ENCODE measurements around the gene CCSER1.

CCSER1 gene

DNA sequence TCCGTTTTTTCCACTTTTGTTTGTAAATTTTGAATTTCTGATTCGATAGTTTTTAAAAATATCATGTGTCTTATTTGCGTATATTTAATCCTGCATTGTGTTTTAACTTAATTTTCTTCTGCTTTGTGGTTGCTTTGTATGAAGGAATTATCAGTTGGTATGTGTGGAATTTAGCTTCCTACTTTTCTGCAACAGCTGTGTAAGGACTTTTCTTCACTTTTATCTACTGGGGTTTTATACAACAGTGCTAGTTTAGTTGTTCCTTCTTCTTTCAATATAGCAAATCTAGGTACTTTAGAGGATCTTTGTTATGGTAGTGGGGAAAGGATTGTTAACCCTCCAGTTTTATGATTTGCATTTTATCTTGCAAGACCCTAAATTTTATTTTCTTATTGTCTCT is 410.3 kb downstream of the CCSER1 start:
- H3K27me3 ChIP-seq (replicated peaks), result no peaks in the 10 kb centered on the region
- in situ Hi-C loops (cut with HindIII; ENCODE audit: low pct_ligation_motif_present, low sequenced_read_pairs), result no loop called here
- H3K4me3 ChIP-seq (ENCODE audit: low read depth, low read length), result no peak overlapping the region
- no peaks in the 10 kb centered on the region for H3K36me3 ChIP-seq (replicated peaks)
- no peak overlapping the region for H3K27ac ChIP-seq
- TF ChIP-seq CTCF (IDR thresholded peaks at IDR 0.05; ENCODE audit: low read depth, low read length, missing control alignments), result no peak
- DNase-seq, result no peak

DNA sequence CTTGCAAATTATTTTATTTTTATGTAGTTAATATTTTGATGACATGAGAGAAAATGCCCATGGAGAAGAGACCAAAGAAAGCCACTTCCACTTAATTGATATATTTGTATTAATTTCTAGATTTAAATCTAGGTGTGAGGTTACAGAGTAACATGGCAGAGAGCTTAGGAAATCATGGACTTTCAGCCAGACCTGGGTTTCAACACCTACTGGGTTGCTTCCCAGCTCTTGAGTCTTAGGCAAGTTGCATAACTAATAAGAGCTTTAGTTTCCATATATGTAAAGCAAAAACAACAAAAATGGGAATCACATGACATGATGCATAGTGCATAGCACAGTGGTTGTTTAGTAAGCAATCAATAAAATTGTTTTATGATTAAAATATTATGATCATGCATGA is 413.3 kb downstream of the CCSER1 start:
- TF ChIP-seq CTCF (IDR thresholded peaks at IDR 0.05; ENCODE audit: low read depth, low read length, missing control alignments), result no peak
- in situ Hi-C loops (cut with HindIII; ENCODE audit: low pct_ligation_motif_present, low sequenced_read_pairs), result no loop called here
- no peak overlapping the region for H3K4me3 ChIP-seq (ENCODE audit: low read depth, low read length)
- H3K27me3 ChIP-seq (replicated peaks), result no peaks in the 10 kb centered on the region
- no peak overlapping the region for H3K27ac ChIP-seq
- H3K36me3 ChIP-seq (replicated peaks), result no peaks in the 10 kb centered on the region
- DNase-seq, result no peak

- Histone ChIP-seq H3K36me3 (replicated peaks) (no peaks in the 10 kb centered on the region), H3K27ac (no peak overlapping the region), H3K27me3 (replicated peaks) (no peaks in the 10 kb centered on the region), H3K4me3 (ENCODE audit: low read depth, low read length) (no peak overlapping the region)
- in situ Hi-C loops (cut with HindIII; ENCODE audit: low pct_ligation_motif_present, low sequenced_read_pairs), result no loop called here
- DNase-seq, result no peak
- no peak for TF ChIP-seq CTCF (IDR thresholded peaks at IDR 0.05; ENCODE audit: low read depth, low read length, missing control alignments)
Measured at GRCh38 chr4:90542216-90542615, 415.0 kb downstream of the CCSER1 start.

GRCh38 chr4:90543419-90544170 is 416.4 kb downstream of the CCSER1 start:
- TF ChIP-seq CTCF (IDR thresholded peaks at IDR 0.05; ENCODE audit: low read depth, low read length, missing control alignments), result no peak
- in situ Hi-C loops (cut with HindIII; ENCODE audit: low pct_ligation_motif_present, low sequenced_read_pairs), result no loop called here
- no peaks in the 10 kb centered on the region for H3K27me3 ChIP-seq (replicated peaks)
- DNase-seq, result no peak
- H3K36me3 ChIP-seq (replicated peaks), result no peaks in the 10 kb centered on the region
- H3K4me3 ChIP-seq (ENCODE audit: low read depth, low read length), result no peak overlapping the region
- no peak overlapping the region for H3K27ac ChIP-seq

DNA sequence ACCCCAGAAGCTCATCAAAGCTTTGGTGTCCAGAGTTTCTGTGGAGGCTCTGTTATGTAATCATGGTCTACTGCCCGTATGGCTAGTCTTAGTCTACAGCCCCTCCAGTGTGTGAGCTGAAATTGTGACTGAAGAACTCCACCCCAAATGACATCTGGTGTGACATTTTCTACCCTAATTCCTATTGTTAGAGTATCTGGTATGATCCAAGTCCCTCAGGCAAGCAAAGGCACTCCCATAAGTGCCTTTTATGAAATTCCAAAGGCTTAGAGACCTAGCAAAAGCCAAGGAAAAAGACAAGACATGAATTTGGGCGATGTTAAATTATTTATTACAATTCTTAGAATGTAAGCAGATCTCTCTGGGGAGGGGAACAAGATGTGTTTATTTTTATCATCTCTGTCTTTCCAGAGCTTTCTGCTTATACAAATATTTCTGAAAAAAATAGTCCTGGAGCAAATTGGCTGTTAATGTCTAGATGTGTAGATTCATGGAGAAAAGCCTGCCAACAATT is 417.4 kb downstream of the CCSER1 start:
- Histone ChIP-seq H3K36me3 (replicated peaks) (no peaks in the 10 kb centered on the region), H3K27ac (no peak overlapping the region), H3K4me3 (ENCODE audit: low read depth, low read length) (no peak overlapping the region), H3K27me3 (replicated peaks) (no peaks in the 10 kb centered on the region)
- no peak for TF ChIP-seq CTCF (IDR thresholded peaks at IDR 0.05; ENCODE audit: low read depth, low read length, missing control alignments)
- no peak for DNase-seq
- in situ Hi-C loops (cut with HindIII; ENCODE audit: low pct_ligation_motif_present, low sequenced_read_pairs), result no loop called here

- H3K27ac ChIP-seq, result no peak overlapping the region
- no peaks in the 10 kb centered on the region for H3K27me3 ChIP-seq (replicated peaks)
- in situ Hi-C loops (cut with HindIII; ENCODE audit: low pct_ligation_motif_present, low sequenced_read_pairs), result no loop called here
- TF ChIP-seq CTCF (IDR thresholded peaks at IDR 0.05; ENCODE audit: low read depth, low read length, missing control alignments), result no peak
- no peaks in the 10 kb centered on the region for H3K36me3 ChIP-seq (replicated peaks)
- DNase-seq, result no peak
- no peak overlapping the region for H3K4me3 ChIP-seq (ENCODE audit: low read depth, low read length)
Measured at GRCh38 chr4:90545380-90545779, 418.2 kb downstream of the CCSER1 start.

Data from brain microvascular endothelial cell (primary cell).